A549 (cell line): ENCODE results near the gene AKAP6.

Experiments
- CHD4 ChIP-seq: fragments of 200-600 bp; sonication (generic); IDR thresholded peaks from 2 replicates; pipeline ENCODE4 v1.6.1; 2016; ENCODE audit warnings: antibody characterized with exemption, mild to moderate bottlenecking, borderline replicate concordance
- CTCF ChIP-seq: fragments of >200 bp; sonication (Bioruptor Twin); formaldehyde crosslinking; IDR thresholded peaks from 3 replicates; pipeline ENCODE4 v1.5.1; 2016
- EP300 ChIP-seq, 2 experiments: fragments of >200 bp; sonication (Bioruptor Twin); formaldehyde crosslinking; IDR thresholded peaks; 2 replicates in 1 of 2; 3 replicates in 1 of 2; pipeline ENCODE4 v1.6.1; 2016 to 2017
- HDAC2 ChIP-seq: fragments of 200-600 bp; sonication (generic); IDR thresholded peaks from 2 replicates; pipeline ENCODE4 v1.6.1; 2016
- MAX ChIP-seq: IDR thresholded peaks from 2 replicates; pipeline ENCODE4 v1.6.1; 2012
- POLR2A ChIP-seq: IDR thresholded peaks from 2 replicates; pipeline ENCODE4 v1.6.1; 2012; ENCODE audit warnings: mild to moderate bottlenecking, low read length
- RAD21 ChIP-seq, 2 experiments: fragments of >200 bp in 1 of 2; sonication (Bioruptor Twin) in 1 of 2; formaldehyde crosslinking in 1 of 2; IDR thresholded peaks in 1 of 2; conservative IDR thresholded peaks in 1 of 2; 2 replicates in 1 of 2; 3 replicates in 1 of 2; pipeline ENCODE4 v1.6.1; 2012 to 2018; ENCODE audit warnings: inconsistent platforms in 1 of 2
- TP53 ChIP-seq: fragments of 250-450 bp; sonication (Bioruptor Pico); IDR thresholded peaks from 2 replicates; pipeline ENCODE4 v1.5.0; 2021; ENCODE audit warnings: mild to moderate bottlenecking, moderate library complexity

- TF ChIP-seq CHD4, result no peak
- TF ChIP-seq HDAC2, result no peak
- no peak for TF ChIP-seq EP300 (IDR thresholded peaks at IDR 0.05)
- TF ChIP-seq TP53 (CRISPR knock-in tag), result no peak
- TF ChIP-seq RAD21 (conservative IDR thresholded peaks at IDR 0.05 in 1 of 2, IDR thresholded peaks at IDR 0.05 in 1 of 2), result no peak
- no peak for TF ChIP-seq MAX
- TF ChIP-seq CTCF, result no peak
- TF ChIP-seq POLR2A, result no peak
These were observed 14.9 kb downstream of the AKAP6 start for GRCh38 chr14:32343926-32344430.
